K562 (cell line): ENCODE results near the gene FUNDC2. TPM values are rescaled to one million over a fixed set of nuclear protein-coding genes. Genes with fewer than 3 reads are reported as not detected.

Experiments
- ARHGAP35 ChIP-seq: fragments of 450-650 bp; IDR thresholded peaks from 2 replicates; pipeline ENCODE4 v1.6.1; 2018; ENCODE audit not compliant: partially characterized antibody
- ATF1 ChIP-seq, 2 experiments: fragments of 450-650 bp in 1 of 2; IDR thresholded peaks; 2 replicates each; pipeline ENCODE4 v1.6.1; 2016; ENCODE audit warnings: missing compliant biosample characterization in 1 of 2, missing genetic modification characterization in 1 of 2
- CREM ChIP-seq: IDR thresholded peaks from 2 replicates; pipeline ENCODE4 v1.6.1; 2014; ENCODE audit warnings: antibody characterized with exemption, low read depth
- ESRRB ChIP-seq: fragments of 250-450 bp; sonication (Bioruptor Pico); IDR thresholded peaks from 2 replicates; pipeline ENCODE4 v1.5.0; 2020; ENCODE audit warnings: mild to moderate bottlenecking, moderate library complexity, borderline replicate concordance
- GABPB2 ChIP-seq: fragments of 250-450 bp; sonication (Bioruptor Pico); conservative IDR thresholded peaks from 2 replicates; pipeline ENCODE4 v1.5.1; 2021; ENCODE audit warnings: mild to moderate bottlenecking
- HMGN3 ChIP-seq: IDR thresholded peaks from 2 replicates; pipeline ENCODE4 v1.6.1; 2011; ENCODE audit warnings: borderline replicate concordance, low read depth, mild to moderate bottlenecking, mixed read lengths, low read length; ENCODE audit not compliant: insufficient read length; ENCODE audit errors: extremely low read depth
- HNRNPLL ChIP-seq: fragments of 200-400 bp; formaldehyde crosslinking; IDR thresholded peaks from 2 replicates; pipeline ENCODE4 v1.6.1; 2017; ENCODE audit warnings: low read length, low read depth, mild to moderate bottlenecking; ENCODE audit not compliant: poor library complexity, severe bottlenecking
- ILF3 ChIP-seq: fragments of 450-650 bp; IDR thresholded peaks from 2 replicates; pipeline ENCODE4 v1.6.1; 2018; ENCODE audit warnings: antibody characterized with exemption, mild to moderate bottlenecking, moderate library complexity, borderline replicate concordance
- MBD2 ChIP-seq: sonication (generic); IDR thresholded peaks from 2 replicates; pipeline ENCODE4 v1.6.1; 2016; ENCODE audit warnings: low read depth, borderline replicate concordance
- MTA1 ChIP-seq: fragments of 450-650 bp; IDR thresholded peaks from 2 replicates; pipeline ENCODE4 v1.6.1; 2017; ENCODE audit warnings: borderline replicate concordance
- POLR2H ChIP-seq: IDR thresholded peaks from 2 replicates; pipeline ENCODE4 v1.6.1; 2016; ENCODE audit warnings: missing genetic modification characterization, low read depth, mild to moderate bottlenecking, control low read depth, missing compliant biosample characterization, moderate library complexity
- POU5F1 ChIP-seq: fragments of 150-350 bp; IDR thresholded peaks from 2 replicates; pipeline ENCODE4 v1.6.1; 2014; ENCODE audit warnings: borderline replicate concordance, low read length, low read depth, mild to moderate bottlenecking; ENCODE audit not compliant: partially characterized antibody
- SAP30 ChIP-seq: fragments of 200-600 bp; sonication (generic); IDR thresholded peaks from 2 replicates; pipeline ENCODE4 v1.6.1; 2012; ENCODE audit warnings: borderline replicate concordance, low read depth, mild to moderate bottlenecking, moderate library complexity, low read length, control low read depth, inconsistent platforms; ENCODE audit not compliant: insufficient read depth, poor library complexity, severe bottlenecking
- SIN3A ChIP-seq, 2 experiments: fragments of 150-350 bp in 1 of 2; IDR thresholded peaks; 2 replicates each; pipeline ENCODE4 v1.6.1; 2011 to 2016; ENCODE audit warnings: borderline replicate concordance in 2 of 2, low read depth in 2 of 2, low read length in 2 of 2, mild to moderate bottlenecking in 2 of 2, moderate library complexity in 2 of 2; ENCODE audit not compliant: control insufficient read depth in 1 of 2
- SIN3B ChIP-seq: fragments of 450-650 bp; IDR thresholded peaks from 2 replicates; pipeline ENCODE4 v1.6.1; 2017; ENCODE audit warnings: low read depth, mild to moderate bottlenecking, moderate library complexity
- SIX5 ChIP-seq, 2 experiments: IDR thresholded peaks; 2 replicates each; pipeline ENCODE4 v1.6.1; 2011; ENCODE audit warnings: low read length in 2 of 2, borderline replicate concordance in 1 of 2, low read depth in 1 of 2, mild to moderate bottlenecking in 1 of 2, moderate library complexity in 1 of 2; ENCODE audit not compliant: insufficient read depth in 1 of 2
- SP1 ChIP-seq: sonication (generic); formaldehyde crosslinking; IDR thresholded peaks from 2 replicates; pipeline ENCODE4 v1.8.1; 2022; ENCODE audit warnings: mild to moderate bottlenecking, missing genetic modification reagents
- SRSF9 ChIP-seq: fragments of 200-400 bp; formaldehyde crosslinking; IDR thresholded peaks from 2 replicates; pipeline ENCODE4 v1.6.1; 2017; ENCODE audit warnings: low read depth, low read length, borderline replicate concordance
- TAF7 ChIP-seq: fragments of 450-650 bp; IDR thresholded peaks from 2 replicates; pipeline ENCODE4 v1.6.1; 2016; ENCODE audit warnings: missing genetic modification characterization, missing compliant biosample characterization
- TARDBP ChIP-seq: fragments of 450-650 bp; IDR thresholded peaks from 2 replicates; pipeline ENCODE4 v1.6.1; 2016
- ZBTB17 ChIP-seq: fragments of 450-650 bp; formaldehyde crosslinking; IDR thresholded peaks from 2 replicates; pipeline ENCODE4 v1.4.0; 2020; ENCODE audit warnings: mild to moderate bottlenecking
- ZNF143 ChIP-seq: sonication (generic); formaldehyde crosslinking; IDR thresholded peaks from 2 replicates; pipeline ENCODE4 v1.9.0; 2022; ENCODE audit warnings: mild to moderate bottlenecking, missing genetic modification reagents
- ZNF232 ChIP-seq: sonication (generic); formaldehyde crosslinking; IDR thresholded peaks from 2 replicates; pipeline ENCODE4 v1.8.0; 2022; ENCODE audit warnings: mild to moderate bottlenecking, missing genetic modification reagents
- ZNF583 ChIP-seq: fragments of 250-450 bp; sonication (Bioruptor Pico); IDR thresholded peaks from 2 replicates; pipeline ENCODE4 v1.4.0; 2020
- ZNF76 ChIP-seq: fragments of 250-450 bp; sonication (Bioruptor Pico); IDR thresholded peaks from 2 replicates; pipeline ENCODE4 v1.4.0; 2020; ENCODE audit warnings: mild to moderate bottlenecking, moderate library complexity, borderline replicate concordance
- ZSCAN32 ChIP-seq: fragments of 450-650 bp; formaldehyde crosslinking; IDR thresholded peaks from 2 replicates; pipeline ENCODE4 v1.4.0; 2020; ENCODE audit warnings: mild to moderate bottlenecking, moderate library complexity
- polyA plus RNA-seq, 8 experiments: library from polyadenylated mRNA; depleted of rRNA in 4 of 8; stranded (reverse) in 5 of 8; unstranded in 3 of 8; fragments of >200 nt; fragmentation: Nextera tagmentation in 2 of 8; fragmentation: Illumina TruSeq in 1 of 8; extraction: Ambion mirVana in 2 of 8; extraction: Trizol in 1 of 8; gene quantifications; 2 replicates each; pipeline versions ENCODE4 v1.2.1 to v1.2.3, GENCODE V29; 2011 to 2014; ENCODE audit warnings: inconsistent platforms in 1 of 8, missing spikeins in 1 of 8
- total RNA-seq, 7 experiments: library from RNA; depleted of rRNA in 6 of 7; stranded (reverse); fragments of >200 nt in 6 of 7; fragmentation: Illumina TruSeq in 2 of 7; extraction: Trizol in 2 of 7; gene quantifications; 2 replicates each; pipeline versions ENCODE4 v1.2.1 to v1.2.3, GENCODE V29; 2011 to 2021; ENCODE audit warnings: low replicate concordance in 1 of 7
- TF ChIP-seq, protein P1 (sequence below): fragments of 250-450 bp; sonication (Bioruptor Pico); IDR thresholded peaks from 2 replicates; pipeline ENCODE4 v1.8.0; 2021; ENCODE audit warnings: borderline replicate concordance, mild to moderate bottlenecking, moderate library complexity; ENCODE audit not compliant: poor library complexity, severe bottlenecking
- TF ChIP-seq, protein P2 (sequence below): sonication (generic); formaldehyde crosslinking; IDR thresholded peaks from 2 replicates; pipeline ENCODE4 v1.8.0; 2022; ENCODE audit warnings: missing genetic modification reagents, mild to moderate bottlenecking, moderate library complexity, borderline replicate concordance

The FUNDC2 gene
- total and polyA plus RNA-seq, 9 of the 15 experiments (the other 6 are each of a cell fraction or from before 2014, with no cell fraction given): 50.6 to 235 (median 123) TPM

DNA sequence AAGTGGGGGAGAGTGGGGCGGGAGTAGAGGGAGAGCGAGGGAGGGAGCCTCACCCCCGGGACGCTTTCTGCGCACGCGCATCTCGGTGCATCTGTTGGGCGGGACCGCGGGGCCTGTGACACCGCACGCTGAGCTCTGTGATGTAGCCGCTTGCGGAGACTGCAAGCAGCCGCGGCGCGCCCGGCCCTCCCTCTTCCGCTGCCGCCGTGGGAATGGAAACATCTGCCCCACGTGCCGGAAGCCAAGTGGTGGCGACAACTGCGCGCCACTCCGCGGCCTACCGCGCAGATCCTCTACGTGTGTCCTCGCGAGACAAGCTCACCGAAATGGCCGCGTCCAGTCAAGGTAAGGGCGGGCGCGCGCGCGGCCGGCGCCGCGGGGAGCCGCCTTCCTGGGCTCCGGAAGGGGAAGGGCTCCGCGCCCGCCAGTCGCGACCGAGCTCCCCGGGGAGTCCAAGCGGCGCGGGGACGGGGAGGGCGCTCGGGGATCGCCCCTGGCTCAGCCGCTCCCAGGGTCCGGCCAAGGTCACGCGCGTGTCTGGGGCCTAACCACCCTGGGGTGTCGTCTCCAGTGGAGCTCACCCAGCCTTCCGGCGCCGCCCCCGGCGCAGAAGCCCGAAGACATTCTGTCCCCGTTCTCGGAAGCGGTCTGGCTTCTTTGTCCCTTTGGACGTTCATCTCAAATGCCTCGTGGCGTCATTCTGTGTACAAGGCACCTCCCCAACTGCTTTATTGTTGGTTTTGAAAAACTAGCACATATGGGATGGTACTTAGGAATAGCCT lies at the start of gene FUNDC2 (continued):
- TF ChIP-seq POLR2H (tag): peak; percentile 87
- peak; percentile 58 for TF ChIP-seq SAP30
- TF ChIP-seq ESRRB: no peak
- TF ChIP-seq ARHGAP35: peak; percentile 71
- peak; percentile 60 for TF ChIP-seq ATF1 (CRISPR knock-in tag; IDR thresholded peaks at IDR 0.05)
- TF ChIP-seq ATF1 (tag; IDR thresholded peaks at IDR 0.05): peak; percentile 96
- TF ChIP-seq ZBTB17 (CRISPR knock-in tag): no peak
- TF ChIP-seq SRSF9: no peak
- no peak for TF ChIP-seq ZNF76 (CRISPR knock-in tag)
- TF ChIP-seq SIN3A (IDR thresholded peaks at IDR 0.05; ENCODE audit: borderline replicate concordance in 2 of 2, control insufficient read depth in 1 of 2, low read depth in 2 of 2, low read length in 2 of 2): peak; percentile 64 to 72; a peak in 2 of 4 replicates
- TF ChIP-seq, protein P1, sequence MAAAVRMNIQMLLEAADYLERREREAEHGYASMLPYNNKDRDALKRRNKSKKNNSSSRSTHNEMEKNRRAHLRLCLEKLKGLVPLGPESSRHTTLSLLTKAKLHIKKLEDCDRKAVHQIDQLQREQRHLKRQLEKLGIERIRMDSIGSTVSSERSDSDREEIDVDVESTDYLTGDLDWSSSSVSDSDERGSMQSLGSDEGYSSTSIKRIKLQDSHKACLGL (CRISPR knock-in tag): peak; percentile 57
- TF ChIP-seq MBD2: peak; percentile 59; the same call in 1 of the 2 replicates
- TF ChIP-seq SIN3B: peak; percentile 81
- TF ChIP-seq ZSCAN32: no peak
- no peak for TF ChIP-seq POU5F1
- TF ChIP-seq ILF3: no peak
- peak; percentile 81 for TF ChIP-seq TARDBP
- no peak for TF ChIP-seq TAF7 (tag)
- no peak for TF ChIP-seq SIX5 (IDR thresholded peaks at IDR 0.05; ENCODE audit: borderline replicate concordance in 1 of 2, insufficient read depth in 1 of 2, low read depth in 1 of 2, low read length in 2 of 2)
- TF ChIP-seq ZNF232: no peak
- TF ChIP-seq HNRNPLL: peak; percentile 83
- no peak for TF ChIP-seq ZNF143 (CRISPR knock-in tag)
- TF ChIP-seq CREM: peak; percentile 93
- TF ChIP-seq ZNF583 (CRISPR knock-in tag): no peak
- TF ChIP-seq, protein P2, sequence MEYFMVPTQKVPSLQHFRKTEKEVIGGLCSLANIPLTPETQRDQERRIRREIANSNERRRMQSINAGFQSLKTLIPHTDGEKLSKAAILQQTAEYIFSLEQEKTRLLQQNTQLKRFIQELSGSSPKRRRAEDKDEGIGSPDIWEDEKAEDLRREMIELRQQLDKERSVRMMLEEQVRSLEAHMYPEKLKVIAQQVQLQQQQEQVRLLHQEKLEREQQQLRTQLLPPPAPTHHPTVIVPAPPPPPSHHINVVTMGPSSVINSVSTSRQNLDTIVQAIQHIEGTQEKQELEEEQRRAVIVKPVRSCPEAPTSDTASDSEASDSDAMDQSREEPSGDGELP (CRISPR knock-in tag): peak; percentile 90
- TF ChIP-seq GABPB2 (CRISPR knock-in tag): no peak
- peak; percentile 90 for TF ChIP-seq HMGN3
- peak; percentile 96 for TF ChIP-seq MTA1
- peak; percentile 82 for TF ChIP-seq SP1 (CRISPR knock-in tag)
